Stimulated activated CD8-positive, alpha-beta memory T cell treated with anti-CD3 and anti-CD28 coated beads, Interleukin-12 subunit alpha, Interleukin-12 subunit beta, amount 100 ng/mL, for 24 hours (primary cell): ENCODE results near the gene ADAD2.

Source experiments
- DNase-seq: peaks from one replicate; pipeline ENCODE4 v3.0.0-alpha.2; 2020; ENCODE audit errors: extremely low read depth

The ADAD2 gene

GRCh38 chr16:84246679-84247077, 55.7 kb downstream of the ADAD2 start:
- no peak for DNase-seq
